Measurements from ENCODE around the gene CST1.
"Not testable (repeated sequence)": the region's sequence is repeated elsewhere in the genome, so short reads cannot be mapped to it uniquely, and the experiment has no call there.

CST1 gene

GRCh38 chr20:23754731-23755130 is 4.0 kb upstream of the CST1 start:
- DNase-seq: no peak

- DNase-seq: no peak
These were observed 2.9 kb upstream of the CST1 start for GRCh38 chr20:23753589-23753988.

GRCh38 chr20:23753194-23753548 is 2.4 kb upstream of the CST1 start:
- DNase-seq: no peak

GRCh38 chr20:23752481-23753193 is 1.9 kb upstream of the CST1 start:
- DNase-seq: no peak

GRCh38 chr20:23752019-23752418 is 1.3 kb upstream of the CST1 start:
- no peak for DNase-seq

GRCh38 chr20:23749746-23750145 is 989 bp downstream of the CST1 start:
- DNase-seq: no peak

- not testable (repeated sequence) for DNase-seq
These were observed 1.8 kb downstream of the CST1 start for GRCh38 chr20:23748975-23749374.

GRCh38 chr20:23747551-23747950 is 3.2 kb downstream of the CST1 start:
- DNase-seq: not testable (repeated sequence)

- DNase-seq: not testable (repeated sequence)
These were observed 3.6 kb downstream of the CST1 start for GRCh38 chr20:23747092-23747491.

GRCh38 chr20:23746321-23746720 is 4.4 kb downstream of the CST1 start:
- no peak for DNase-seq

GRCh38 chr20:23745247-23745646 is 5.5 kb downstream of the CST1 start:
- no peak for DNase-seq

GRCh38 chr20:23744817-23745216 is 5.9 kb downstream of the CST1 start:
- no peak for DNase-seq

GRCh38 chr20:23735391-23735790 is 15.3 kb downstream of the CST1 start:
- DNase-seq: not testable (repeated sequence)

- not testable (repeated sequence) for DNase-seq
These were observed 15.8 kb downstream of the CST1 start for GRCh38 chr20:23734949-23735348.

GRCh38 chr20:23734440-23734839 is 16.3 kb downstream of the CST1 start:
- DNase-seq: not testable (repeated sequence)

GRCh38 chr20:23727016-23727415 is 23.7 kb downstream of the CST1 start:
- DNase-seq: no peak

GRCh38 chr20:23725102-23725501 is 25.6 kb downstream of the CST1 start:
- no peak for DNase-seq

- DNase-seq: not testable (repeated sequence)
These were observed 27.0 kb downstream of the CST1 start for GRCh38 chr20:23723659-23724307.

- DNase-seq: not testable (repeated sequence)
These were observed 27.9 kb downstream of the CST1 start for GRCh38 chr20:23722851-23723250.

GRCh38 chr20:23721962-23722361 is 28.8 kb downstream of the CST1 start:
- DNase-seq: no peak

GRCh38 chr20:23719351-23719750 is 31.4 kb downstream of the CST1 start:
- DNase-seq: not testable (repeated sequence)

- DNase-seq: not testable (repeated sequence)
These were observed 39.0 kb downstream of the CST1 start for GRCh38 chr20:23711778-23712177.

GRCh38 chr20:23710771-23711170 is 40.0 kb downstream of the CST1 start:
- no peak for DNase-seq

GRCh38 chr20:23705895-23706294 is 44.8 kb downstream of the CST1 start:
- no peak for DNase-seq

GRCh38 chr20:23702021-23702420 is 48.7 kb downstream of the CST1 start:
- DNase-seq: no peak

Measured in NCI-H1436 treated with DMSO at 0.1 percent for 48 hours (cell line).